Activated CD4-positive, CD25-positive, alpha-beta regulatory T cell (primary cell): ENCODE data around the gene COPS6.

Experiments used
- DNase-seq, 4 experiments: peaks; one replicate each; lab custom pipeline; 2025; lab: John Stamatoyannopoulos, UW

Gene COPS6

DNA sequence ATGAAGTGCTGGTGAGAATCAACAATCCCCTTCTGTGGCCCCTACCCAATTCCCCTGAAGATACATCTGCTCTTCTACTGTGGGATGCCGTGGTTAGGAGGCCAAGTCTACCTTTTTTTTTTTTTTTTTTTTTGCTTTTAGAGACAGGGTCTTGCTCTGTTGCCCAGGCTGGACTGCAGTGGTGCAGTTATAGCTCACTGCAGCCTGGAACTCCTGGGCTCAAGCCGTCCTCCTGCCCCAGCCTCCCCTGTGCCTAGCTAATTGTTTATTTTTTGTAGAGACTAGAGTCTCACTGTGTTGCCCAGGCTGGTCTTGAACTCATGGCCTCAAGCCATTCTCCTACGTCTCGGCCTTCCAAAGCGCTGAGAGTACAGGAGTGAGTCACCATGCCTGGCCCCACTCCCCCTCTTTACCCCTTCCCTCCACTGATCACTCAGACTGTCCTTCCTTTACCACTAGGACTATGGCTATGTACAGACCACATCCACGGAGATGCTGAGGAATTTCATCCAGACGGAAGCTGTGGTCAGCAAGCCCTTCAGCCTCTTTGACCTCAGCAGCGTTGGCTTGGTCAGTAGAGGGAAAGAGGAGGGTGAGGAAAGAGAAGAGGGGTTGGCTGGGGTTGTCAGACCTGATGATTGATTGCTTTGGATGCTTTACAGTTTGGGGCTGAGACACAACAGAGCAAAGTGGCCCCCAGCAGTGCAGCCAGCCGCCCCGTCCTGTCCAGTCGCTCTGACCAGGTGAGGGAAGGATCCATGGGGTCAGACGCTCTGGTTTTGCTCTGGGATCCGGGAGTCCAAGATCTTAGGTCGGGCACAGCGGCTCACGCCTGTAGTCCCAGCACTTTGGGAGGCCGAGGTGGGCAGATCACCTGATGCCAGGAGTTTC lies 14.4 kb downstream of the COPS6 start:
- DNase-seq: no peak

DNA sequence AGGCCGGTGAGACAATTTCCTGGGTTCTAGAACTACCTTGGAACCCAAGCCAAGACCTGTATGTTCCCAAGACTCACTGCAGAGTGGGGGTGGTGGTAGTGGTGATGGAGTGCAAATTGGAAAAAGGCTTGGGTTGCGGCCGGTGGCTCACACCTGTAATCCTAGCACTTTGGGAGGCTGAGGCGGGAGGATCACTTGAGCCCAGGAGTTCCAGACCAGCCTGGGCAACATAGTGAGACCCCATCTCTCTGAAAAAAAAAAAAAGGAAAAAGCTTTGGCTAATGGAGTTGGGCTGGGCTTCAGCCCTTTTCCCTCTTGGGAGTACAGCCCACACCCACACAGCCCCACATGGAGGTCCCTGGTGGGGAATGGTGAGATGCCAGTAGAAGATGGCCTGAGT lies 16.8 kb downstream of the COPS6 start:
- DNase-seq: no peak

DNA sequence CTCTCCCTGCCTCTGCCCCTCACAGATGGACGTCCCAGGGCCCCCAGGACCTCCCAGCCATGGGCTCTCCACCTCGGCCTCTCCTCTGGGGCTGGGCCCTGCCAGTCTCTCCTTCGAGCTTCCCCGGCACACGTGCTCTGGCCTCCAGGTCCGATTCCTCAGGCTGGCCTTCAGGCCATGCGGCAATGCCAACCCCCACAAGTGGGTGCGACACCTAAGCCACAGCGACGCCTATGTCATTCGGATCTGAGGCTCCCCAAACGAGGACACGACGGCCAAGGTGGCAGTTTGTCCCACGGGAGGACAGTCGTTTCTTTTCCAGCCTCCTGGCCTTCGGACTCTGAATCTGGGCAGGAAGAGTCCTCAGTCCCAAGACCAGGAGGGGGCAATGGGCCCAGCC lies 17.9 kb downstream of the COPS6 start:
- DNase-seq: no peak

DNA sequence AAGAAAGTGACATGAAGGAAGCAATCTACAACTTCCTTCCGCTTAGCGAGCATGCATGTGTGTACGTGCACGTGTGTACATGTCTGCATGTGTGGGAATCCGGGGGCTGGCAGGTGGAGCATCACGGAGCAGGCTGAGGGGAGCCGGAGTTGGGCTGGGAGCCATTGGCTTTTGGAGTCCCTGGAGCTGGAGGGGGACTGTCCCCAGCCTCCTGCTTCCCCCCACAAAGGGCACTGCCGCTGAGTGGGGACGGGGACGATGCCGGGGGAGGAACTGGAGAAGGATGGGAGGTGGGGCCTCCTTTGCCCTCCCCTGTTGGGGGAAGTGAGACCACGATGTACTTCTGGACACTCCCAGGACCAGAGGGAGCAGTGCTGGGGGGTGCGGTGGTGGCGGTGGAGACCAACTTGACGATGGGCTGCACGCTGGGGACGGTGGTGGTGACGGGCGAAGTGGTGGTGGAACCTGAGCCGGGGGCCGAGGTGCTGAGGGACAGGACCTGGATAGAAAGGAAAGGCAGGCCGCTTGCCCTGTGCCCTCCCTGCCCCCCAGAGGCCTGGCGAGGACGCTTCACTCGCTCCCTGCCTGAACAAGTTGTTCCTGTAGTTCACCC lies 18.5 kb downstream of the COPS6 start:
- no peak for DNase-seq

DNA sequence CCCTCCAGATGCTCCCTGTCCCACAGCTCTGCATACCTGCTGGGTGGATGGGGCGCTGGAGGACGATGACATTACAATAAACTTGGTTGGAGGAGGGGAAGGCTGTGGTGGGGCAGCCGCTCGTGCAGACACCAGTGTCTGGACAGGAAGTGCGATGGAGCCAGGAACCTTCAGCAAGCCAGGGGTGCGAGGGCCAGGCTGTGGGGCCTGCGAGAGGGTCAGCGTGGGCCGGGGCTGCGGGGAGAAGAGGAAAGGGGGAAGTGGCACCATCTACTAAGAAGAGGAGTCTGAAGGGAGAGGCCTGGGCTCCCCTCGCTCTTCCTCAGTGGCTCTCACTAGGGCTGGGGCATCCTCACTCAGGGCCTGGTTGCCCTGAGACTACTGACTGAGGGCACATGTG lies 19.1 kb downstream of the COPS6 start:
- no peak for DNase-seq

DNA sequence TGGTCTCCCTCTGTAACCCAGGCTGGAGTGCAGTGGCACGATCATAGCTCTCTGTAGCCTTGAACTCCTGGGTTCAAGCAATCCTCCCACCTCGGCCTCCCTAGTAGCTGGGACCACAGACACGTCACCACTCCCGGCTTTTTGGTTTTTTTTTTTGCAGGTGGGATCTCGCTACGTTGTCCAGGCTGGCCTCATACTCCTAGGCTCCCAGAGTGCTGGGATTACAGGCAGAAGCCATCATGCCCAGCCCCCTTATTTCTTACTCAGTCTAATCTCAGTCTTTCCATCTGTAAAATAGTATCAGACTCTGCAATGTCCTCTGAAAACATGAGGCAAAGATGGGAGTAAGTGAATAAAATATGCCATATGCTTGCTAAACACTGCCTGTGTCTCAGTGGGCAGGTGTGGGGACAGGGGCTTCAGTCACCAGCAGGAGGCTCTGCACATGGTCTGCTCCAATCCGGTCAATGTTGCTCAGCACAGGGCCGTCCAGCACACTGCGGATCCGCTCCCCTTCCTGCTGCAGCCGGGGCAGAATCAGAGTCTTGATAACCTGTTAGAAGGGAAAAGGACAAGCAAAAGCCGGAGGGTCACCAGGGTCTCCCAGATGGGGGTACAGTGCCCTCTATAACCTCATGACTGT lies 20.9 kb downstream of the COPS6 start:
- no peak for DNase-seq

DNA sequence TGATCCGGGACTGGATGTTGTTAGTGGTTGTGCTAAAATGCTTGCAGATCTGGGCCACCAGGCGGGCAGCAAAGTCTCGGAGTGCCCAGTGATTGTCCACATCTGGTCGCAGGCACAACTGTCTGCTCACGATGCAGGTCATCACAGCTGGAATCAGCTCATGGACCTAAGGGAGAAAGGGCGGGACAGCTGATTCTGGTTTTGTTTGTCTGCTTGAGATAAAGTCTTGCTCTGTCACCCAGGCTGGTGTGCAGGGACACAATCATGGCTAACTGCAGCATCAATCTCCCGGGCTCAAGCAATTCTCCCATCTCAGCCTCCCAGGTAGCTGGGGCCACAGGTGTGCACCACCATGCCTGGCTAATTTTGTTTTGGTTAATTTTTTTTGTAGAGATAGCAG lies 22.4 kb downstream of the COPS6 start:
- DNase-seq: no peak

DNA sequence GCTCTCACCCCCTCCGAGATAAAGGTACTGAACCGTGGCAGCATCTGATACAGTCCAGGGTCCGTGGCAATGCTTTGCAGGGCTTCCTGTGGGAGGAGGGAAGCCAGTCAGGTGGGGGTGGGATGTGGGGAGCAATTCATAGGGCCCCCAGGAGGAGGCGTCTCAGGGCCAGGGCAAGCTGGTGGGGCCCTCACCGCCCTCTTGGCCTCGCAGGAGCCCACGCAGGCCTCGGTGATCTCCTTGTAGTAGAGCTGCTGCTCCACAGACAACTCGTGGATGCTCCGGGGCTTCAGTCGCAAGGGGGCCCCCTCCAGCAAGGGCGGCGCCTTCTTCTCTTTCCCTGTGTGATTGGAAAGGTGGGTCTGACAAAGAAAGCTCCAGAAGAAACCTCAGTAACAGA lies 23.1 kb downstream of the COPS6 start:
- DNase-seq: no peak

DNA sequence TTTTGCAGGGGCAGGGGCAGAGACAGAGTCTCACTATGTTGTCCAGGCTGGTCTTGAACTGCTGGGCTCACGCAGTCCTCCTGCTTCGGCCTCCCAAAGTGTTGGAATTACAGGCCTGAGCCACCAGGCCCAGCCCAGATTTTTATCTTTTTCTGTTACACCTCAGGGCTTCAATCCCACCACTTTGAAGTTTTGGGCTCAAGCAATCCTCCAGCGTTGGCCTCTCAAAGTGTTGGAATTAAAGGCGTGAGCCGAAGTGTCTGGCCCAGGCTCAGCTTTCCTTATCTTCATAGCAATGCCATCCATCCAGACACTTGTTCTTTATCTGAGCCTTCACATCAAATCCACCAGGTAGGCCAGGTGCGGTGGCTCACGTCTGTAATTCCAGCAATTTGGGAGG lies 26.3 kb downstream of the COPS6 start:
- DNase-seq: no peak

DNA sequence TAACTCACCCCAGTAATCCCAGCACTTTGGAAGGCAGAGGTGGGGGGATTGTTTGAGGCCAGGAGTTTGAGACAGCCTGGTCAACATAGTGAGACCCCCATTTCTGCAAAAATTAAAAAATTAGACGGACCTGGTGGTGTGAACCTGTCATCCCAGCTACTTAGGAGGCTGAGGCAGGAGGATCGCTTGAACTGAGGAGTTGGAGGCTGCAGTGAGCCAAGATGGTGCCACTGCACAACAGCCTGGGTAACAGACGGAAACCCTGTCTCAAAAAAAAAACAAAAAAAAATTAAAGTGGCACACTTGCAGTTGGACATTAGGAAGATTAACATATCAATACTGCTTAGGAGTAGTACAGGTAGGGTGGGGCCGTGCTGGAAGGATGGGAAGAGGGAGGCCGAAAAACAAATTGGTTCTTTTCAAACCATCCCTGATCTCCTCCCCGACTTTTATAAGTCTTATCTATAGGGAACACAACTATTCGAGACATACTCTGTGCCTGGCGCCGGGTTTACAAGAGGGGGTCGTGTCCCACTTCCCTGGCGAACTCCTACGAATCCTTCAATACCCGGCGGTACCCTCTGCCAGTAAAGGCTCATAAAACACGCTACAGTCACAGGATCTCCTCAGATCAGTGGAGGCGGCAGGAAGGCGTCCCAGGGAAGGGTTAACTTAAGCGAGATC lies 29.8 kb downstream of the COPS6 start:
- DNase-seq: no peak

DNA sequence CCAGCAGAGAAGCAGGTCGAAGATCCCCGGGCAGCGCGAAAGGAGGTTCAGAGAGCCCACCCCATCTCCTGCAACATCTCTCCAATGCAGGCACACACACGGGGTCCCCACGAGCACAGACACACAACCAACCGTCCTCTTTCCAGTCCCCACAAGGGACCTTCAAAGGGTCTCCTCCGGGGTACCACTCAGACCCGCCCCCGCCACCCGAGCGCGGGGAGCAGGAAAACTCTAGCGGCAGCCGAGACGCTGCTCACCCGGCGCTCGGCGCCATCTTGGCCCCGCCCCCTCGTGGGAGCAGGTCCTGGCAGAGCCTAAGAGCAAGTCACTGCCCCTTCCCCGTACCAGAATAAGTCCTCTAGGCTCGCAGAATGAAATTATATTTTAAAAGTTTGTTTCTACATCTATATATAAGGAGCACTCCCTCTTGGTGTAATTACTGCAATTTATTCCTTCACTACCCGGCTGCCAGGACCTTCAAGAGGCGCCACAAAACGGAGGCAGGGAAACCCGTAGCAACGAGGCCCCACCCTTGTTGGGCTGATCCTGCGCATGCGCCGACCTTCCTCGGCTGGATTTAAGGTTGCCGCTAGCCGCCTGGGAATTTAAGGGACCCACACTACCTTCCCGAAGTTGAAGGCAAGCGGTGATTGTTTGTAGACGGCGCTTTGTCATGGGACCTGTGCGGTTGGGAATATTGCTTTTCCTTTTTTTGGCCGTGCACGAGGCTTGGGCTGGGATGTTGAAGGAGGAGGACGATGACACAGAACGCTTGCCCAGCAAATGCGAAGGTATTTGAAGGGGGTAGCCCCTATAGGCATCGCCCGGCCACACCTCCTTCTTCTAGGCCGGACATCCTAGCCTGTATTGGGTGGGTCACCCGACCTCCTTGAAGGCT lies 30.6 kb downstream of the COPS6 start, which contains the start of the genes CNPY4 and TAF6:
TSS of gene CNPY4 (plus strand) at position 563 of the 898 bp plus-strand sequence. CDS start at position 674, 111 bp downstream.
TSS of gene TAF6 (minus strand) at position 287 of the 898 bp plus-strand sequence. CDS start 5,149 bp downstream, outside the sequence.
- DNase-seq: peak; percentile 83 to 89 (median 87)

DNA sequence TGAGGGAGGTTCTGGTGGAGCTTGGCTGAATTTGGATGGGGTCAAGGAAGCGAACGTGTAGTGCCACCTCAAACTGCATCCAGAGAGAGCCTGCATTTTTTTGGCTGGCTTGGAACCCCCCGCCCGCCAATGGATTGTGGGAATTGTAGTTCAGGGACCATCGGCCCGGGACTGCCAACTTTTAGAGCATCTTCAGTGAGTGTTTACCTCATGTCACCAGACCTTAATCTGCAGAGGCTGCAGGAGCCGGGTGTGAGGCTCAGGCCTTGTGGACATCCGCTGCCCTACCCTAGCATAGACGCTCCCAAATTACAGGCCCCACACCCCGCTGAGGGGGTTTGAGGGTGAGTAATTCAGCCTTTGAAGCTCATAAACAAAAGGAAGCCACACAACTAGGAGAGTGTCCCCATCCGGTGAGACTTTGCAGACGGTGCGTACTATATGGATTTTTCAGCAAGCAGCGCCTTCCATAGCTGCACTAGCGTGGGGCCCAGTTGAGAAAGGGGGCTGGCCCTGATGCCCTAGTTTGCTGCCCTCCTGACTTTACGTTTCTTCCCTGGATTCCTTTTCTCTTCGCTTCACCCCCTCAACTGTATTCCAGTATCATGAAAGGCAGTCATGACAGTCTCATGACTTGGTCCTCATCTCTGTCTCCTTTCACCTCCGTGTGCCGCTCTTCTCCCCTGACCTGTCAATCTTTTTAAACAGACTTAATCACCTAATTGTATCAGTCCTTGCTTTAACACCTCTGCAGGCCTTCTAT lies 31.4 kb downstream of the COPS6 start:
- peak; percentile 30 to 50 (median 44) for DNase-seq

DNA sequence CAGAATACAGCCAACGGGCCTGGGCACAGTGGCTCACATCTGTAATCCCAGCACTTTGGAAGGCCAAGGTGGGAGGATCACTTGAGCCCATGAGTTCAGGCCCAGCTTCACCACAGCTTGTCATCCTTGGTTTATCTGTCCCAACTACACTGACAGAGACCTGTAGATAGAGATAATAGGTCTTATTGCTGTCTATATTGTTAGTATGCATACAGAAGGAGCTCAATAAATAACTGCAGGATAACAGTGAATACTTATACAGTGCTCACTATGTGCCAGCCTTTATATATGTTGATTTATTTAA lies 31.9 kb downstream of the COPS6 start:
- DNase-seq: no peak

DNA sequence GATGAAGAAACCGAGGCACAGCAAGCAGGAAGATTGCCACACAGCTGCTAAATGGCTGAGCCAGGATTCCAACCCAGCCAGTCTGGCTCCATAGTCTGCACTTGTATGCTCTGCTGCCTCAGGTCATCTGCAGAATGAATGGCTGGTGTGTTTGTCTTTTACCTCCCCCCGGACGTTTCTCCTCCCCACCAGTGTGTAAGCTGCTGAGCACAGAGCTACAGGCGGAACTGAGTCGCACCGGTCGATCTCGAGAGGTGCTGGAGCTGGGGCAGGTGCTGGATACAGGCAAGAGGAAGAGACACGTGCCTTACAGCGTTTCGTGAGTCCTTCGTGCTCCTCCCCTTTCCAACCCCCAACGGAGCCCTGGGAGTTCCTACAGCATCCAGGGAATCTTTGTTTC lies 33.3 kb downstream of the COPS6 start:
- no peak for DNase-seq

DNA sequence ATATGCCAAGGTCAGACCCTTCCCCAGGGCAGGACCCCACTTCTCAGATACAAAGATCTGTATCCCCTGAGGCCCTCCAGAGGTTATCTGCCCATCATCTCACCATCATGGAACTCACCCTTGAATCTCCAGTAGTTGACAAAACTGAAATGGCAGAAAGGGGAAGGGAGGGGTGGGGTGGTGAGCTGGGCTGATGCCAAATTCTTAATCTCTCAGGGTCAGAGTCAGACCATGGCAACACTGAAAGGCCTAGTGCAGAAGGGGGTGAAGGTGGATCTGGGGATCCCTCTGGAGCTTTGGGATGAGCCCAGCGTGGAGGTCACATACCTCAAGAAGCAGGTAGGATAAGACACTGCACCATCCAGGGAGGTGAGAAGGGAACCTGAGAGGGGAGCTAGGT lies 33.8 kb downstream of the COPS6 start:
- no peak for DNase-seq

DNA sequence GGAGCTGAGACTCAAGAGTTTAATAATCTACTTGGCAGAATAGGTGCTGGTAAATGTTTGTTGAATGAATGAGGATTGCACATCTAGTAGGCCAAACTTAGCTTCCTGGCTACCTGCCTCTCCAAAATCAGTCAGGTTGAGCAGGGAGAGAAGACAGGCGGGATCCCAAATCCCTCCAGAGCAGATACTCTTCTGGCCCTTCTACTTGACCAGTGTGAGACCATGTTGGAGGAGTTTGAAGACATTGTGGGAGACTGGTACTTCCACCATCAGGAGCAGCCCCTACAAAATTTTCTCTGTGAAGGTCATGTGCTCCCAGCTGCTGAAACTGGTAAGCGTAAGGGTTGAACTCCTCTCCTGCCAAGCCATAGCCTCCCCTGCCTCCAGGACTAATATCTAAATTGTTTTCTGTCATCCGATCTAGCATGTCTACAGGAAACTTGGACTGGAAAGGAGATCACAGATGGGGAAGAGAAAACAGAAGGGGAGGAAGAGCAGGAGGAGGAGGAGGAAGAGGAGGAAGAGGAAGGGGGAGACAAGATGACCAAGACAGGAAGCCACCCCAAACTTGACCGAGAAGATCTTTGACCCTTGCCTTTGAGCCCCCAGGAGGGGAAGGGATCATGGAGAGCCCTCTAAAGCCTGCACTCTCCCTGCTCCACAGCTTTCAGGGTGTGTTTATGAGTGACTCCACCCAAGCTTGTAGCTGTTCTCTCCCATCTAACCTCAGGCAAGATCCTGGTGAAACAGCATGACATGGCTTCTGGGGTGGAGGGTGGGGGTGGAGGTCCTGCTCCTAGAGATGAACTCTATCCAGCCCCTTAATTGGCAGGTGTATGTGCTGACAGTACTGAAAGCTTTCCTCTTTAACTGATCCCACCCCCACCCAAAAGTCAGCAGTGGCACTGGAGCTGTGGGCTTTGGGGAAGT lies 35.8 kb downstream of the COPS6 start:
- DNase-seq: no peak

DNA sequence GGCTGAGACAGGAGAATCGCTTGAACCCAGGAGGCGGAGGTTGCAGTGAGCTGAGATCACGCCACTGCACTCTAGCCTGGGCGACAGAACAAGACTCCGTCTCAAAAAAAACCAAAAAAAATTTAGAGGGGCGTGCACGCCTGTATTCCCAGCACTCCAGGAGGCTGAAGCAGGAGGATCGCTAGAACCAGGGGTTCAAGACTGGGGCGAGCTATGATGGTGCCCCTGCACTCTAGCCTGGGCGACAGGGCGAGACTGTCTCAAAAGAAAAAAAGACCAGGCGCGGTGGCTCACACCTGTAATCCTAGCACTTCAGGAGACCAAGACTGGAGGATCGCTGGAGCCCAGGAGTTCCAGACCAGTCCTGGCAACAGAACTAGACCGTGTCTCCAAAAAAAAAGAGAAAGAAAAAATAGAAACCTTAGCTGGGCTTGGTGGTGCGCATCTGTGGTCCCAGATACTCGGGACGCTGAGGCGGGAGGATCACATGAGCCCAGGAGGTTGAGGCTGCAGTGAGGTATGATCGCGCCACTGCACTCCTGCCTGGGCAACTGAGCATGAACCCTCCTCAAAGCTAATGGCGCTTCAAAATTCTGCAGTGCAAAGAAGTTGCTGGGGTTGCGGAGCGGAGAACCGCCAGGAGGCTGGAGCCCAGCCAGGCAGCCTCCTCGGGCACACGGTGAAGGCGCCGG lies 37.6 kb downstream of the COPS6 start:
- DNase-seq: no peak

DNA sequence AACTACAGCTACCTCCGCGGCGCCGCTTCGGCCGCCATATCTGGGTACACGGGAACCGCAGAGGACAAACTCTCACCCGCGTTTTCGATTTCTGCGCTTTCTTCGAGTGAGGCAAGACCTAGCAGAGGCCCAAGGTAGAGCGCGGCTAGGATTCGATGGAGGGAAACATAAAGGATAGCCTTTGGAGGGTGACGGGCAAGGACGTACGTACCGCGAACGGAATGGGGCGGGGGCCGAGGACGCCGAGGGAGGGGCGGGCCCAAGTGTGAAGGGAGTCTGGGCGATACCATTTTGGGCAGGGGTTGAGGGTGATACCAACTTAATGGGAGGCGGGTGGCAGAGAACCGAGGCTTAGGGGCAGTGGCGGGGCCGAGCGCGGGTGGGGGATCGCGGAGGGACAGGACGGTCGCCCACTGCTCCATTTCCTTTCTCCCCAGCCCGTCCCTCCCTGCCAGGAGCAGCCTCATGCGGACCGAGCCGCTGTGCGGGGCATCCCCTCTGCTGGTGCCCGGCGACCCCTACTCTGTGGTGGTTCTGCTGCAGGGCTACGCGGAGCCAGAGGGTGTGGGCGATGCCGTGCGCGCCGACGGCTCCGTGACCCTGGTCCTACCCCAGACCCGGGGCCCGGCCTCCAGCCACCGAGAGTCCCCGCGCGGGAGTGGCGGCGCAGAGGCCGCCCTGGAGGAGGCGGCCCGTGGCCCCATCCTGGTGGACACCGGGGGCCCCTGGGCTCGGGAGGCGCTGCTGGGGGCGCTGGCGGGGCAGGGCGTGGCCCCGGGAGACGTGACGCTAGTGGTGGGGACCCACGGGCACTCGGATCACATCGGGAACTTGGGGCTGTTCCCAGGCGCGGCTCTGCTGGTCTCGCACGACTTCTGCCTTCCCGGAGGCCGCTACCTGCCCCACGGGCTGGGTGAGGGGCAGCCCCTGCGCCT lies 38.4 kb downstream of the COPS6 start, which contains the start of gene MBLAC1:
TSS of gene MBLAC1 (plus strand) at position 37 of the 935 bp plus-strand sequence. CDS start at position 466, 429 bp downstream.
- peak; percentile 74 to 86 (median 81) for DNase-seq
